NB4 (cell line): ENCODE results near the gene LARP6.

Experiments
- DNase-seq: peaks from one replicate; pipeline ENCODE4 v3.0.0; 2010; ENCODE audit warnings: low read depth
- H3K4me3 ChIP-seq: one replicate; pipeline ENCODE4 v1.5.1; 2011; ENCODE audit warnings: mild to moderate bottlenecking, low read depth, low read length, moderate library complexity
- MAX ChIP-seq: IDR thresholded peaks from 2 replicates; pipeline ENCODE4 v1.6.1; 2011; ENCODE audit warnings: low read depth, low read length
- MYC ChIP-seq: IDR thresholded peaks from 2 replicates; pipeline ENCODE4 v1.6.1; 2011; ENCODE audit warnings: low read depth, low read length
- POLR2A ChIP-seq: IDR thresholded peaks from 2 replicates; pipeline ENCODE4 v1.6.1; 2011; ENCODE audit warnings: mild to moderate bottlenecking; ENCODE audit not compliant: insufficient read length; ENCODE audit errors: extremely low read depth
- TF ChIP-seq, protein P1 (sequence below): IDR thresholded peaks from one replicate; pipeline ENCODE4 v1.5.1; 2012; ENCODE audit warnings: low read depth, low read length

Gene LARP6

GRCh38 chr15:70845602-70846360 lies 8.2 kb downstream of the LARP6 start:
- TF ChIP-seq, protein P1, sequence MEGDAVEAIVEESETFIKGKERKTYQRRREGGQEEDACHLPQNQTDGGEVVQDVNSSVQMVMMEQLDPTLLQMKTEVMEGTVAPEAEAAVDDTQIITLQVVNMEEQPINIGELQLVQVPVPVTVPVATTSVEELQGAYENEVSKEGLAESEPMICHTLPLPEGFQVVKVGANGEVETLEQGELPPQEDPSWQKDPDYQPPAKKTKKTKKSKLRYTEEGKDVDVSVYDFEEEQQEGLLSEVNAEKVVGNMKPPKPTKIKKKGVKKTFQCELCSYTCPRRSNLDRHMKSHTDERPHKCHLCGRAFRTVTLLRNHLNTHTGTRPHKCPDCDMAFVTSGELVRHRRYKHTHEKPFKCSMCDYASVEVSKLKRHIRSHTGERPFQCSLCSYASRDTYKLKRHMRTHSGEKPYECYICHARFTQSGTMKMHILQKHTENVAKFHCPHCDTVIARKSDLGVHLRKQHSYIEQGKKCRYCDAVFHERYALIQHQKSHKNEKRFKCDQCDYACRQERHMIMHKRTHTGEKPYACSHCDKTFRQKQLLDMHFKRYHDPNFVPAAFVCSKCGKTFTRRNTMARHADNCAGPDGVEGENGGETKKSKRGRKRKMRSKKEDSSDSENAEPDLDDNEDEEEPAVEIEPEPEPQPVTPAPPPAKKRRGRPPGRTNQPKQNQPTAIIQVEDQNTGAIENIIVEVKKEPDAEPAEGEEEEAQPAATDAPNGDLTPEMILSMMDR: no peak
- TF ChIP-seq MAX (no peak), POLR2A (no peak), MYC (no peak)
- DNase-seq: no peak

GRCh38 chr15:70837476-70837875 lies 16.5 kb downstream of the LARP6 start:
- DNase-seq: no peak
- no peak overlapping the region for H3K4me3 ChIP-seq
- no peak for TF ChIP-seq MYC
- no peak for TF ChIP-seq POLR2A
- TF ChIP-seq, protein P1: no peak
- no peak for TF ChIP-seq MAX

More at GRCh38 chr15:70845602-70846360, 8.2 kb downstream of the LARP6 start:
- no peak overlapping the region for H3K4me3 ChIP-seq

GRCh38 chr15:70835841-70836240 lies 18.1 kb downstream of the LARP6 start:
- no peak for DNase-seq
- H3K4me3 ChIP-seq: no peak overlapping the region
- TF ChIP-seq MAX (no peak), MYC (no peak), POLR2A (no peak)
- TF ChIP-seq, protein P1: no peak

GRCh38 chr15:70835415-70835814 lies 18.5 kb downstream of the LARP6 start:
- TF ChIP-seq POLR2A (no peak), MYC (no peak), MAX (no peak)
- TF ChIP-seq, protein P1: no peak
- DNase-seq: no peak
- H3K4me3 ChIP-seq: no peak overlapping the region

DNA sequence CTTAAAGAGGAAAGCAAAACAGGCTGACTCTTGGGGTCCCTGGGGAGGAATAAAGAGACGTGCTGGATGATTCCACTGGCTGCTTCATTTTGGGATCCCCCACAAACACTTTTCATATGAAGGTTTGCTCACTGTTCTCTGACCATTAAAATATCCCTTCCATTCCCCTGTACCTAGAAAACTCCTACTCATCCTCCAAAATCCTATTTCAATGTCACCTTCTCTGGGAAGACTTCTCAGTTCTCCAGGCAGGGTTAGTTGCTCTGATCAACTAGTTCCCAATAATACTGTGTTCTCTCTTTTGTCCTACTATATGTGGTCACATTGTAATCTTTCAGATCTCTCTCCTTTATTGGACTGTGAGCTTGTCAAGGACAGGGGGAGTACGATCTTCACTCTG lies 19.0 kb downstream of the LARP6 start:
- DNase-seq: no peak
- no peak for TF ChIP-seq POLR2A
- no peak for TF ChIP-seq MAX
- TF ChIP-seq, protein P1: no peak
- TF ChIP-seq MYC: no peak
- H3K4me3 ChIP-seq: no peak overlapping the region
